Large intestine (tissue), 3 donors: Measurements from ENCODE around the gene DTNB. TPM values are rescaled to one million over a fixed set of nuclear protein-coding genes. Genes with fewer than 3 reads are reported as not detected.
"Not testable (repeated sequence)": the region's sequence is repeated elsewhere in the genome, so short reads cannot be mapped to it uniquely, and the experiment has no call there.

Experiments used
- DNase-seq, 2 donors: peaks; one replicate each; pipeline versions ENCODE4 v3.0.0 to v3.0.0-alpha.2; 2013
- H3K27ac ChIP-seq: one replicate; pipeline ENCODE4 v1.5.1; 2013; ENCODE audit warnings: low read length
- H3K27me3 ChIP-seq: 2 replicates; pipeline ENCODE4 v1.6.1; 2013; ENCODE audit warnings: low read length; ENCODE audit not compliant: control insufficient read depth, insufficient read depth
- H3K36me3 ChIP-seq: 2 replicates; pipeline ENCODE4 v1.6.1; 2013; ENCODE audit warnings: low read length; ENCODE audit not compliant: control insufficient read depth, insufficient read depth
- H3K4me1 ChIP-seq: one replicate; pipeline ENCODE4 v1.6.1; 2013; ENCODE audit warnings: low read length; ENCODE audit not compliant: control insufficient read depth, insufficient read depth
- H3K4me3 ChIP-seq: one replicate; pipeline ENCODE4 v1.5.1; 2013; ENCODE audit warnings: low read length
- H3K9me3 ChIP-seq: one replicate; pipeline ENCODE4 v1.6.1; 2013; ENCODE audit warnings: mild to moderate bottlenecking, low read depth, low read length, moderate library complexity; ENCODE audit not compliant: control insufficient read depth
- WGBS: methylation state at CpG from one replicate; pipeline ENCODE4 v1.1.5; 2013; ENCODE audit warnings: low lambda C conversion rate; ENCODE audit not compliant: insufficient coverage; 5-methylcytosine and 5-hydroxymethylcytosine counted together
- polyA plus RNA-seq: library from polyadenylated mRNA; unstranded; fragments of 120-200 nt; gene quantifications from one replicate; pipeline ENCODE4 v1.2.1, GENCODE V29; 2013

DTNB gene
- polyA plus RNA-seq, 1 donor, result 6.8 TPM

DNA sequence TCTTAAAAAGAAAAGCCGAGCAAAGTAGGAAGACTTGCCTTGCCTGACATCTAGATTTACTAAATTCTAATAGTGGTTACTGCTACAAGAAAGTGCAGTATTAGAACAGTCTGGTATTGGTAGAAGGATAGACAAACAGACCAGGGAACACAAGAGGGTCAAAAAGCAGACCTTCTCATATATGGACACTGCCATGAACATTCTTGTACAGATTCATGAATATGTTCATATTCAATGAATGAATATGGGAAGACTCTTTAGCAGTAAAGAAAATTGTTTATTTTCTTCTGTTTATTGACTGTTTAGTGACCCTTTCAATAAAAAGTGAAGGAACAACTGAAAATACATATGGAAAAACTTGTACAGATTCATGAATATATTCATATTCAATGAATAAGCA lies 37.6 kb downstream of the DTNB start:
- Histone ChIP-seq H3K27me3 (no peaks in the 10 kb centered on the region), H3K4me3 (no peak overlapping the region), H3K4me1 (no peaks in the 10 kb centered on the region), H3K36me3 (no peaks in the 10 kb centered on the region), H3K27ac (no peak overlapping the region), H3K9me3 (peaks cover 7% of the 10 kb centered on the region)
- DNase-seq, result no peak
- WGBS, result 86% methylated on average over 1 of the region's 1 CpG

DNA sequence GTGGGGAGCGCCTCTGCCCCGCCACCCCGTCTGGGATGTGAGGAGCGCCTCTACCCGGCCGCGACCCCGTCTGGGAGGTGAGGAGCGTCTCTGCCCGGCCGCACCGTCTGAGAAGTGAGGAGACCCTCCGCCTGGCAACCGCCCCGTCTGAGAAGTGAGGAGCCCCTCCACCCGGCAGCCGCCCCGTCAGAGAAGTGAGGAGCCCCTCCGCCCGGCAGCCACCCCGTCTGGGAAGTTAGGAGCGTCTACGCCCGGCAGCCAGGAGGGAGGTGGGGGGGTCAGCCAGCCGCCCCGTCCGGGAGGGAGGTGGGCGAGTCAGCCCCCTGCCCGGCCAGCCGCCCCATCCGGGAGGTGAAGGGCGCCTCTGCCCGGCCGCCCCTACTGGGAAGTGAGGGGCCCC lies 39.6 kb downstream of the DTNB start:
- WGBS, result no CpG with 5 or more reads among the region's 34 CpGs
- H3K4me1 ChIP-seq, DNase-seq, H3K9me3 ChIP-seq, H3K27me3 ChIP-seq, H3K27ac ChIP-seq, H3K36me3 ChIP-seq, H3K4me3 ChIP-seq: not testable (repeated sequence)

DNA sequence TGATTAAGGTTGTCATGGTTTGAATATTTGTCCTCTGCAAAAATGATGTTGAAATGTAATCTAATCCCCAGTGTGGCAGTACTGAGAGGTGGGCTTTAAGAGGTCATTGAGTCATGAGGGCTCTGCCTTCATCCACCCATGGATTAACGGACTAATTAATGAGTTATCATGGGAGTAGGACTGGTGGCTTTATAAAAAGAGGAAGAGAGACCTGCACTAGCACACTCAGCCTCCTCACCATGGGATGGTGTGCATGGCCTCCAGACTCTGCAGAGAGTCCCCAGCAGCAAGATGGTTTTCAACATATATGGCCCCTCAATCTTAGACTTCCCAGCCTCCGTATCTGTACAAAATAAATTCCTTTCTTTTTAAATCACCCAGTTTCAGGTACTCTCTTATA lies 41.0 kb downstream of the DTNB start:
- Histone ChIP-seq H3K27me3 (no peaks in the 10 kb centered on the region), H3K4me1 (no peaks in the 10 kb centered on the region), H3K9me3 (peaks cover 7% of the 10 kb centered on the region), H3K27ac (no peak overlapping the region), H3K4me3 (no peak overlapping the region), H3K36me3 (no peaks in the 10 kb centered on the region)
- DNase-seq, result no peak
- WGBS, result no CpG with 5 or more reads among the region's 2 CpGs

DNA sequence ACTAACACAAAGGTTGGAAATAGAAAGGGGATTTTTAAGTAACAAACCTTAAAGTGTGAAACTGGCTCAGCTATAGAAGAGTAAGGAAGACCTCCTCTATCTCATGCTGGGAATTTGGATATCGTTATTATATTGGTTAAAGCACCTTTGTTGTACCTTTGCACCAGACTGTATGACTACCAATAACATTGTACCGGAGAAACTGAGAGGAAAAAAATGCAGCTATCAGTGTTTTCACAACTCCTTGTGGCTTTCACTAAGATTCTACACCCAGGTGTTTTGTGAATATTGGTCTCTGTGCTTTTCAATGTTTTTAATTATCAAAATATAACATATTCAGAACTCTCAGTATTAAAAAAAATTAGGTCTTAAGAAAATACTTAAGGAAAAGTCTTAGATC lies 48.7 kb downstream of the DTNB start:
- H3K9me3 ChIP-seq, result no peaks in the 10 kb centered on the region
- no peak overlapping the region for H3K4me3 ChIP-seq
- H3K4me1 ChIP-seq, result no peaks in the 10 kb centered on the region
- no peak for DNase-seq
- no CpG with 5 or more reads among the region's 2 CpGs for WGBS
- no peaks in the 10 kb centered on the region for H3K27me3 ChIP-seq
- peaks cover 2% of the 10 kb centered on the region for H3K36me3 ChIP-seq
- H3K27ac ChIP-seq, result no peak overlapping the region

GRCh38 chr2:25623361-25623760 lies 50.0 kb downstream of the DTNB start:
- H3K4me3 ChIP-seq, result no peak overlapping the region
- H3K4me1 ChIP-seq, result peaks cover 4% of the 10 kb centered on the region
- no peak overlapping the region for H3K27ac ChIP-seq
- no peaks in the 10 kb centered on the region for H3K27me3 ChIP-seq
- no peak for DNase-seq
- H3K9me3 ChIP-seq, result no peaks in the 10 kb centered on the region
- WGBS, result 100% methylated on average over 1 of the region's 3 CpGs
- peaks cover 2% of the 10 kb centered on the region for H3K36me3 ChIP-seq

GRCh38 chr2:25620711-25621110 lies 52.7 kb downstream of the DTNB start:
- H3K36me3 ChIP-seq, result peaks cover under 1% of the 10 kb centered on the region
- no peak overlapping the region for H3K27ac ChIP-seq
- DNase-seq, result no peak
- peaks cover 6% of the 10 kb centered on the region for H3K4me1 ChIP-seq
- no peak overlapping the region for H3K4me3 ChIP-seq
- H3K9me3 ChIP-seq, result no peaks in the 10 kb centered on the region
- WGBS, result 53% methylated on average over 2 of the region's 4 CpGs
- H3K27me3 ChIP-seq, result no peaks in the 10 kb centered on the region

GRCh38 chr2:25620077-25620476 lies 53.3 kb downstream of the DTNB start:
- Histone ChIP-seq H3K27ac (no peak overlapping the region), H3K4me1 (peaks cover 11% of the 10 kb centered on the region)
- no CpG with 5 or more reads among the region's 5 CpGs for WGBS

GRCh38 chr2:25619185-25619584 lies 54.2 kb downstream of the DTNB start:
- WGBS, result 40% methylated on average over 1 of the region's 4 CpGs
- Histone ChIP-seq H3K4me3 (no peak overlapping the region), H3K9me3 (no peaks in the 10 kb centered on the region), H3K36me3 (no peaks in the 10 kb centered on the region), H3K27ac (peak overlapping the region; percentile 21), H3K27me3 (no peaks in the 10 kb centered on the region), H3K4me1 (peaks cover 16% of the 10 kb centered on the region)
- DNase-seq, result no peak

More at GRCh38 chr2:25620077-25620476, 53.3 kb downstream of the DTNB start:
- Histone ChIP-seq H3K4me3 (no peak overlapping the region), H3K9me3 (no peaks in the 10 kb centered on the region), H3K27me3 (no peaks in the 10 kb centered on the region), H3K36me3 (no peaks in the 10 kb centered on the region)
- DNase-seq, result no peak

DNA sequence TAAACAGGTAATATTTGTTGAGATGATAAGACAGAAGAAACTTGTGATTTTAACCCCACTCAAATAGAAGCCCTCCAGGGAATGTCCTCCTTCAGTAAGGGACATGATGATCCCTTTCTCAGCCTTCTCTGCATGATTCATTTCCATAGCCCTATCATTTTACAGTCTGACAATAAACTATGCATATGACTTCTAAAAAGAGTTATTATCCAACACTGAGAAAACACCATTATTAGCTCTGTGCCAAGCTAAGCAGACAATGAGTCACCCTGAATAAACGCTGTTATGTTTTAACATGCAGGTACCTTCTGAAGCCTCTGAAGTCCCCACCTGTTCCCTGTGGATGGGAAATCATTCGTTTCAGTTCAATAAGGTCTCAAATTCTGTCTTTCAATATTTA lies 54.7 kb downstream of the DTNB start:
- WGBS, result 17% methylated on average over 2 of the region's 2 CpGs
- H3K4me3 ChIP-seq, result no peak overlapping the region
- DNase-seq, result peak; percentile 19 to 70
- peak overlapping the region; percentile 21 for H3K27ac ChIP-seq
- H3K4me1 ChIP-seq, result peaks cover 16% of the 10 kb centered on the region
- no peaks in the 10 kb centered on the region for H3K27me3 ChIP-seq
- no peaks in the 10 kb centered on the region for H3K36me3 ChIP-seq
- H3K9me3 ChIP-seq, result no peaks in the 10 kb centered on the region

GRCh38 chr2:25617948-25618646 lies 55.3 kb downstream of the DTNB start:
- H3K36me3 ChIP-seq, result no peaks in the 10 kb centered on the region

GRCh38 chr2:25615920-25616319 lies 57.5 kb downstream of the DTNB start:
- Histone ChIP-seq H3K4me1 (peaks cover 16% of the 10 kb centered on the region), H3K4me3 (no peak overlapping the region), H3K27ac (no peak overlapping the region), H3K27me3 (no peaks in the 10 kb centered on the region), H3K36me3 (no peaks in the 10 kb centered on the region), H3K9me3 (no peaks in the 10 kb centered on the region)
- DNase-seq, result peak in 1 of 2 donors; percentile 29

More at GRCh38 chr2:25617948-25618646, 55.3 kb downstream of the DTNB start:
- no peaks in the 10 kb centered on the region for H3K27me3 ChIP-seq
- H3K4me1 ChIP-seq, result peaks cover 16% of the 10 kb centered on the region
- DNase-seq, result peak in 1 of 2 donors; percentile 4
- no peak overlapping the region for H3K27ac ChIP-seq
- 100% methylated on average over 1 of the region's 7 CpGs for WGBS
- H3K9me3 ChIP-seq, result no peaks in the 10 kb centered on the region
- H3K4me3 ChIP-seq, result no peak overlapping the region
